ENCODE data around the gene EXOC3.

Gene EXOC3

DNA sequence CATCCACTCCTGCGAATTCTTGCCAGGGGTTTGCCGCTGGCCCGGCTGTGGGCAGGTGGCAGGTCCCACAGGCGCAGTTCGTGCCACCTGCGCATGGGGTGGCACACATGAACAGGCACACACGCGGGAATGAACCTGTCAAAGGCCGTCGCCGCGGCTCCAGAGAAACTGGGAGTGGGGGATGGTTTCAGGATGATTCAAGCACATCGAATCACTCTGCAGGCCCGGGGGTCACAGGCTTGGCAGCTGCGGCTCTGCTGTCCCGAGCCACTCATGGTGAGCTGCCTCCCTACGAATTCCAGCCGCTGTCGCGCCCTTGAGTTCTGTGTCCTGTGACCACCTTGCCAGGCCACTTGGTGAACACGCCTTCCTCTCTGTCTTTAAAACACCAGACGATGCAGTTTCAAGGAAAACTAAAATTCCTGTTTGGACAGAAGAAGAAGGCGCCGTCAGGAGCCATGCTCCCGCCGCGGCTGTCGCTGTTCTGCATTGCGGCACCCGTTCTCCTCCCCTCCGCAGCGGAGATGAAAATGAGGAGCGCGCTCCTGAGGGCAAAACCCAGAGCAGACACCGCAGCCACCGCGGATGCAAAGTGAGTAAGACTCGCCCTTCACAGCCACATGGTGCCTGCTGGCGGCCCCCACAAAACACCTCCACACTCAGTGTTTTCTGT, 15.4 kb upstream of the EXOC3 start:
- DNase-seq = no peak

DNA sequence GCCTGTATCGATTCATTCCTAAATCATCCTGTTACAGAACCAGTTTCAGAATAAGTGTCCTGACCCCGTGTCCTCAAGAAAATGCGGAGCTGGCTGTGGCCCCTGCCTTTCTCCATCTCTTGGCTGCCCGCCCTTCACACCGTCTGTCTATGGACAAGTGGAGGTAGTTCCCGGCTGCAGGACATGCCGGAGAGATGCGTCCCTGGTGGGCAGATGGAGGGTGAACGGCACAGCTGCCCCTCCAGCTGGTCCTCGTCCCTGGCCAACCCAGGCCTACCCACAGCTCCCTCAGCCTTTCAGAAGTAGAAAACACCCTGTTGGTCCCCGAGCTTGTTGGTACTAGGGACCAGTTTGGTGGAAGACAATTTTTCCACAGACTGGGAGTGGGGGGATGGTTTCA, 14.8 kb upstream of the EXOC3 start:
- no peak for DNase-seq

DNA sequence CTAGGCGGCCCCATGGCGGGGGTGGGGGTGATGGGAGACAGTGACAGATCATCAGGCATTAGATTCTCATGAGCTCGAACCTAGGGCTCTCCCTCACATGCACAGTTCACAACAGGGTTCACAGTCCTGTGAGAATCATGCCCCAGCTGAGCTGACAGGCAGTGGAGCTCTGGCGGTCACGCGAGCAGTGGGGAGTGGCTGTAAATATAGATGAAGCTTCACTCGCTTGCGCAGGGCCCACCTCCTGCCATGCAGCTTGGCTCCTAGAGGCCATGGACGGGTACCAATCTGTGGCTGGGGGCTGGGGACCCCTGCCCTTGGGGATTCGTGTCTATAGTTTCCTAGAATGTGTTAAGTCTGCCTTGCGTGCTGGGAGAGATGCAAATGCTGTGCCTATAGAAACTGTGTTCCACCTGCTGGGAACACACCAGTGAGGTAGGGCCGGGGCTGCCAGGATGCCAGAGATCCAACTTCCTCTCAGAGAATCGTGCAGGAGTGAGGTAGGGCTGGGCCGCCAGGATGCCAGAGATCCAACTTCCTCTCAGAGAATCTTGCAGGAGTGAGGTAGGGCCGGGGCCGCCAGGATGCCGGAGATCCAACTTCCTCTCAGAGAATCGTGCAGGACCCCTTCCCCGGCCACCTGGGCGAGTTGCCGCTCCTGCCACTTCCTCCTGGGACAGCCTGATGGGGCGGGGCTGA, 14.1 kb upstream of the EXOC3 start:
- no peak for DNase-seq

DNA sequence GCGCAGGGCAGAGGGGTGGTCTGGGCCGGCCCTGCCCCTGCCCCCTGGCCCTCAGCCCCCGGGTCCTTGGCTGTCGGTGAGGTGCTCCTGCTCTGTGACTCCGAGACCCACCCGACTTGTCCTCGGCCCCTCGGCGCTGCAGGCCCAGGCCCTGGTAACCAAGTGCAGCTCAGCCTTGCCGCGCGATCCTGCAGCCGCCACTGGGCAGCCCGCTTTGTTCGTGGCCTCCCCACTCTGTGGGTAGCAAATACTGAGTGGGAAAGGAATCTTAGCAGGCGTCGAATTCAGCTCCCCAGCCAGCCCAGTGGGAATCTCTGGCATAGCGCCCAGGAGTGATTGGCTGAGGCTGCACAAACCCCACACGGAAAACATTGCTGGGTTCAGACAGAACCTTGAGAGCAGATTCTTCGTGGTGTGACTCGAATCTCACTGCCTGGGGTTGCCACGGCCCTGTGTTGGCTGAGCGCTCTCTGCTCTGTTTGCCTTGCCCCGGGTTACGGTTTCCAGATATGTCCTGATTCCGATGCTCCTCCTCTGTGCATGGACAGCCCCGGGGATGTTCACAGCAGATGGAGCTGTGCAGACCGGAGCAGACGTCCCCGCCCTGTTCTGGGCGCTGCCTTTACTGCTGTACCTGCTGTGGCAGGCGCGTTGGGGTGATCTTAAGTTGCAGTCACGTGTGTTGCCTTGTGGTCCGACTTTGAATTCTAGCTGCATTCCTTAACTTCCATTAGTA, 13.4 kb upstream of the EXOC3 start:
- DNase-seq = no peak

DNA sequence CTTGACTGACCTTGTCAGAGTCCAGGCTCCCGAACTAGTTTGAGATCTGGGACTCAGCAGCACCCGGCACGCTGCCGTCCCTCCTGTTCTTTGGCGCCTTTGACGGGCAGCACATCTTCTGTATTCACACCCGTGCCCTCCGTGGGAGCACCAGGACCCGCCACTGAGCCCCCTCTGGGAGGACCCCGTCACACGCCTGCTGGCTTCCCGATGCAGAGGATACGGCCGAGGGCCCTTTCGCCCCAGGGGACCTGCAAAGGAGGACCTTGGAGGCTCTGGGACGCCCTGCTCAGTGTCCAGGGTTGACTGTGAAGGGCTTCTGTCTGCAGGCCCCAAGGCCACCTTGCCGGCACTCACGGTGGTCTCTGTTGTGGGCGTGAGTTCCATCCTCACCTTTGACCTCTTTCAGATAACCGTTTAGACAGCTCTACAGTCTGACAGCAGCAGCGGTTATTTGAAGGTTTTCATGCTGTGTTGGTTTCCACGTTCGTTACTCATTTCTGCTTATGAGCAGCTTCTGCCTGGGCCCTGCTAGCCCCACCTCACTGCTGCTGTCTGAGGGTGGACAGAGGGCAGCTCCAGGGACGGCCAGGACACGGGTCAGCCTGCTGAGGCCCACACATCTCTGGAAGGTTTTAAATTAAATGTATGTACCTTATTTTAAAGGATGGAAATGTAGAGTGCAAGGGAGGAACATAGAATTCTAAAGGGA, 12.6 kb upstream of the EXOC3 start:
- no peak for DNase-seq

DNA sequence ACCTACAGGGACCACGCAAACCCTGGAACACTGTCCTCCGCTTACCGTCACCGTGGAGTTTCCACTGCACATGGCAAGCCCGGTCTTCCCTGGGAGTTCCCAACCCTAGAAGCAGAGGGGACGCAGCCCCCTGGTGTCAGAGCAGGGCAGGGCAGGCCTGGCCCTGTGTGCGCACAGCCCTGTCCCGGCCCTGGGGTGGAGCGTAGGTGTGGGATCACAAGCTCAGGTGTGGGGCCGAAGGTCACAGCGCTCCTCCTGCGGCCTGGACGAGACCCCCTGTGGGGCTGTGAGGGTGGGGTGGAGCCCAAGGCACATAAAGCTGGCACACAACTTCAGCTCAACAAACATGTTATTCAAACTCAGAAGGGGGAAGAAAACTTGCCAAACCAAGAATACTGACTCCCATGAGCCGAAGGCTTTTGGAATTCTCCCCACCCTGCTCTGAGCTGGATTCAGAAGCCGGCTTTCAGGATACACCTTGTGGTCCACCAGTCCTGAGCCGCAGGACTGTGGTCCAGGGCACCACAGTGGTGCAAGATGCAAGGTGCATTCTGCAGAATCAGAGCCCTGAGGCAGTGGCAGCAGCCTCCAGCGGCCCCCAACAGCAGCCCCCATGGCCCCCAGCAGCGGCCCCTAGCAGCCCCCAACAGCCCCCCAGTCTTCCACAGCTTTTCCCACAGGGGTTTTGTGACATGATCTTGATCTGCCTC, 11.8 kb upstream of the EXOC3 start:
- no peak for DNase-seq

DNA sequence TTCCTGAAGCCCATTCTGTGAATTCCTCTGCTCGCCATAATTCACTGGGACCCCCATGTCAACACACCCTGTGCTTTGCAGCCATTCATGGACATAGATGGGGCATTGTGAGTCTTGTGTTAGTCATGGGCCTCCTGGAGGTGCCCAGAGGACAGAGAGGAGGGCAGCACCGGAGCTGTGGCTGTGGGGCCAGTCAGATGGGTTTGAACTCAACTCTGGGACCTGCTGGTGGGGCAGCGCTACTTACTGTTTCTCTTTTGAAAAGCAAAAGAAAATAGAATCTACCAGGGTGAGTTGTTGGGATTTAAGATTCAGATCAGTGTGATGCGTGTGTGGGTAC, 11.3 kb upstream of the EXOC3 start:
- no peak for DNase-seq

DNA sequence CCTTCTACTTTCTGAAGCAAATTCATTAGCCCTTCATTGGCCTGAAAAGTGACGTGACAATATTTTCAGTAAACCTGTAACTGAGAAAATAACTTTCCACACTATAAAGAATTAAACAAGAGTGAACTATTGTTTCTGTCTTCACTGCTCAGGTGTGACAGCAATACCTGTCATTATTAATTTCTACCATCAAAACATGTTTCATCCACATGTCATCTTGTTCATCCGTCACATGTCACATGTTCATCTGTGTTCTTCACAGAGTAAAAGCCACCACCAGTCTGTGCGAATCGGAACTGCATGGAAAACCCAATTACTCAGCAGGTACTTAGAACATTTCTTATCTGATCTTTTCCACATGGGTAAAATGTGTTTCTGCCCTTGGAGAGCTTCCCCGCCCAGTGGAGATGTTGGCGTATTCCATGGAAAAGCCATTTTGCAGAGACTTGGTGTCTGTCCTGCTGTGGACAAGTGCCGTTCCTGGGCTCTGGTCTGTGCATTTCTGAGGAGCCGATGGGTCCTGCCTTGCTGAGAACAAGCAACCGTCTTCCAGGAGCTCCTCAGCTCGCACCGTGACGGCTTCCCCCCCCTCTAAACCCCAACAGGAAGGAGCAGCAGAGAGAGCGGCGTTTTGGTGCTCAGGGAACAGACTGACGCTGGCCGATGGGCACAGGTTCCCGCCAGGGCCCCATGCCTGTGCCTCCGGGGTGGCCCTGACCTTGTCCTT, 10.6 kb upstream of the EXOC3 start:
- no peak for DNase-seq

DNA sequence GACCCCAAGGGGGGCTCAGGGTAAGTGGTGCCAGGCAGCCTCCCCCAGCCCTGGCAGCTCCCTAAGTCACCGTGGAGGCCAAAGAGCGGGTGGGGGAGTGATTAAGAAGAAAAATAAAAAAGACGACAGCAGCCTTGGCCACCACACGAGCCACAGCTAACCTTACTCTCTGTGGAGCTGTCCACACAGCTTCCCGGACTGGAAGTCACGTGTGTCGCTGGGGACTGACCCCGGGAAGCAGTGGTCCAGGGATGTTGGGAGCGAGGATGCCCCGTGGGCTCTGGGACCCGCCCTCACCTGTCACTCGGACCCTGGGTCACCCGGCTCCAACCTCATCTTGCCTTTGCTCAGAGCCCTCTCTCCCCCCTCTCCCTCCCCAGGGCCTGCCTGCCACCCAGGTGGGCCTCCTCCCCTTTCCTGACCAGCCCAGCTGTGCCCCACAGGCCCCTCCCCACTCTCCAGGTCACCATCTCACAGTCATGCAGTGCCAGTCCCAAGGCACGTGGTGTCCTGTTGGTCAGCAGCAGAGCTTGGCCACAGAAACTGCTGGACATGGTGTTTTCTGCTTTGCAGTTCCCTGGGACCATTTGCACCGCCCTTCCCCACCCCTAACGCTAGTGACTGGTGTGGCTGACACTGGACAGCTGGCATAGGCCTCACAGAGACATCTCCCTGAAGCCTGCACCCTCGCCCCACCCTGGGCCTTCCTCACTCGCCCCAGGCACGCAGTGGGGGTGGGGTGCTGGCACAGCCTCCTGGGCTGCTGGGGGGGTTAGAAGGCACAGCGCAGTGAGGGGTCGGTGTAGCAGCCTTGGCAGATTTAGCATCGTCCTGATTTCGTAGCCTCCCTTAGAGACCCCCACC, 9.8 kb upstream of the EXOC3 start:
- no peak for DNase-seq

DNA sequence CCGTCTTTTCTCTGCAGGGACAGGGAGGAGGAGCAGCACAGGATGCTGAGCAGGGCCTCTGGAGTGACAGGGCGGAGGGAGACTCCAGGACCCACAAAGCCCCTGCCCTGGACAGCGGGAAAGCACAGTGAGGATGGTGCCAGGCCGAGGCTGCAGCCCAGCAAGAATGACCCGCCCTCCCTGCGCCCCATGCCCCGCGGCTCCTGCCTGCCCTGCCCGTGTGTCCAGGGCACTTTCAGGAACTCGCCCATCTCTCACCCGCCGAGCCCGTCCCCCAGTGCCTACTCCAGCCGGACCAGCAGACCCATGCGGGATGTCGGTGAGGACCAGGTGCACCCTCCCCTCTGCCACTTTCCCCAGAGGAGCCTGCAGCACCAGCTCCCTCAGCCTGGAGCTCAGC, 9.1 kb upstream of the EXOC3 start:
- no peak for DNase-seq

DNA sequence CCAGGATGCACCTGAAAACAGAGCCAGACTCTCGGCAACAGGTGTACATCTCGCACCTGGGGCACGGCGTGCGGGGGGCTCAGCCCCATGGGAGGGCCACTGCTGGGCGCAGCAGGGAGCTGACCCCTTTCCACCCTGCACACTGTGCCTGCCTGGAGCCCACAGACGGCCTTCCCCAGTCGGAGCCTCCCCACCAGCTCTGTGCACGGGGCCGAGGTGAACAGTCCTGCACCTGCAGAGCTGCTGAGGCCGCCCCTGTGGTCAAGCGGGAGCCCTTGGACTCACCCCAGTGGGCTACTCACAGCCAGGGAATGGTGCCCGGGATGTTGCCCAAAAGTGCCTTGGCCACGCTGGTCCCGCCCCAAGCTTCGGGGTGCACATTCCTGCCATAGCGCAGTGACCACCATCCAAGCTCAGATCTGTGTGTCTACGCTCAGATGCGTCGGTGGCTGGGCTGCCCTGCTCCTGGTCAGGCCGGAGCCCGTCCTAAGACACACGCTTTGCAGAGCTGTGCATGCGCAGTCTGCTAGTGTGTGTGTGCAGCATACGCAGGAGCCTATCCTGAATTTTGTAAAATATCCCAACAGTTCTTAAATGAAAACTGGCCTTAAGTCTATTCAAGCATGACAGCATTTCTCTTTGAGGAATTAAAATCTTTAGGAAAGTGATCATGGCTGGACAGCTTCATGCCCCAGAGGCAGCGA, 8.4 kb upstream of the EXOC3 start:
- no peak for DNase-seq

DNA sequence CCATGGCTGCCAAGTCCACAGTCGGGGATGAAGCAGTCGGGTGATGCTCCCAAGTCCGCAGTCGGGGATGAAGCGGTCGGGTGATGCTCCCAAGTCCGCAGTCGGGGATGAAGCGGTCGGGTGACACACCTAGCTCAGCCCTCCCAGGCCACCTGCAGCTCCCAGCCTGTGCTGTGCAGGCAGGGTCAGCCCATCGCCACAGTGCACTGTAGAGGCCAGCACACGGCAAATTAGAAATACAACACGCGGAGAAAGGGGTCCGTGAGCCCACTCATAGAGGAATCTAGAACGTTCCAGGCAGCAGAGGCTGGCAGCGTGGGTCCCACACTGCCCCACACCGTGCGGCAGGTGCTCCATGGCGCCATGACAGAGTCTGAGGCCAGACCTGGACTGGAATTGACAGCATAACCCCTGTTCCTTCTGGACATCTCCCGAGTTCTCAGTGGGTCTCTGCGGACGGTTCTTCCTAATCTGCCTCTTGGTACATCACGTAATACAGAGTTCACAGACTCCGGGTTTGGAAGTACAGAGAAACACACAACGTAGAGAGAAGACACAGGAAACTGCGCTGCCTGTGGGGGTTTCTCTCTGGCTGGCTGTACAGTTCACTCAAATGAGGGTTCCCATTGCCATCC, 7.7 kb upstream of the EXOC3 start:
- DNase-seq = no peak

DNA sequence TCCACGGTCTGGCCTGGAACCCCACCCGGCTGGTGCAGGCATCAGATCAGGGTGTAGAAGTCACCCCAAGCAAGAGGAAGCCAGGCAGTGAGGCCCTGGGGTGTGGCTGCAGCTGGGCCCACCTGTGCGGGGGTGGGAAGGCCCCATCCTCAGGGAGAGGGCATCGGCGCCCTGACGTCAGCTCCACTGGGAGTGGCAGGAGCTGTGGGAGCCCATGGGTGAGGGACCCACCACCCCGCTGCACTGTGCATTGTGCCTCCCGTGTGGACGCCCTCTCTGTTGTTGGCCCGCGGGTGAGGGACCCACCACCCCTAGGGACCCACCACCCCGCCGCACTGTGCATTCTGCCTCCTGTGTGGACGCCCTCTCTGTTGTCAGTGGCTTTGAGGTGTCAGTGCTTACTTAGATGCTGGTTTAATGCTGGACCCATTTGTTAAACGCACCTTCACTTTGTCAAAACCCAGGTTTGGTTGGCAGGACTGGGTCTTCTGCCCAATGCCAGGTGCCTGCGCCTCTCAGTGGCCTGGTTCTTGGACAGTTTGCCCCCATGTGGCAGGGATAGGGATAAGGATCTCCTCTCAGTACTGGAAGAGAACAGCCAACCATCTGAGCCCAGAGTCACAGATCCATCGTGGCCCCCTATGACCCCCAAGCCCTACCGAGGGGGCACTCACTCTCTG, 6.9 kb upstream of the EXOC3 start:
- DNase-seq = no peak

DNA sequence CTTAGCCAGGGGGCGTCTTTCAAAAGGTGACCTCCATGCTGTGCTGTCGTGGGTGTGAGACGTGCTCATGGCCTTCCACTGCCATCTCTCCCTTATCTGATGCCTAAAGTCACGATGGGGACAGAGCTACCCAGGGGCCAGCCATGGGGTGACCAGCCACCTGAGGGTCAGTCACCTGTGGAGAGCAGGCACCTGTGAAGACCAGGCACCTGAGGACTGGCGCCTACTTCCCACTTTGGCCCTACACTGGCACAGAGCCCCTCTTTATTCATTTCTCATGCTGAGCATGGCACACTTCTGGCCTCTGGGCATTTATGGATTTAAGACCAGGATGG, 6.4 kb upstream of the EXOC3 start:
- no peak for DNase-seq

DNA sequence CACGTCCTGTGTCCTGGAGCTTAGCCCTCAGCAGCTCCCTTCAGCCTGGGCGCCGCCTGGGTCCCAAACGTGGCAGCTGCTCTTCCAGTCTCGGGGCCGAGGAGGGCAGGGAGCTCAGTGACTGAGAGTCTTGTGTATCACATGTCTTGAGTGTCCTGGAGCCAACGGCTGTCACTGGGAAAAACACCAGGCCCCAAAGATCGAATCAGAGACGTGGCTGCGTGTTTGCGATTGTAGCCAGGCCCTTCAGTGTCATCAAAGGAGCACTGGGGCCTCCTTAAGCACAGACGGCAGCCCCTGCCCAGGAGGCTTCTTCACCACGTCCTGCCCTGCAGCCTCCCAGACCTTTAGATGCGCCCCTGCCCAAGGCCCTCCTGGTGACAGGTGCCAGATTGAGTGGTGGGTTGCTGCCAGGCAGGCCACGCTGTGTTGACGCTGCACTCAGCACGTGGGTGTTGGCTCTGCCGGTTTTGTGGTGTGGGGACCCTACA, 5.7 kb upstream of the EXOC3 start:
- no peak for DNase-seq

DNA sequence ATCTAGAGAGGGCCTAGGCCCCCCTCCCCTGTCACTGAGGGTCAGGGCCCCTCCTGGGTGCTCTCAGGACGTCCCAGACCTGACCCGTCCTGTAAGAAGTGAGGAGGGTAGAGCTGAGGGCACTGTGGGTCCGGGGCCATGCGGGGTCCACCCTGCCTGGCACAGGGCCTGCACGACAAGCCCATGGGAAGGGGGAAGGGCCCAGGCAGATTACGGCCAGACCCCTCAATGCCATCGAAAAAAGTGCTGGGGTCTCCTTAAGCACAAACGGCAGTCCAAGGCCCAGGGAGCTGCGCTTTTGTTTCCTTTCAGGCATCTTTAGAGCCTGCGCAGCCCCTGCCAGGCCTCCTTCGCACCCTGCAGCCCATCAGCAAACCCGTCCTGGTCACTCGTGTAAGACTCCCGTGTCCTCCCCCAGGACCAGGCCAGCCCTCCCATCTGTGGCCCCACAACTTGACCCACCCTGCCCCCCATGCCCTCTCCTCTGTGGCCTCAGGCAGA, 4.4 kb upstream of the EXOC3 start:
- DNase-seq = no peak

DNA sequence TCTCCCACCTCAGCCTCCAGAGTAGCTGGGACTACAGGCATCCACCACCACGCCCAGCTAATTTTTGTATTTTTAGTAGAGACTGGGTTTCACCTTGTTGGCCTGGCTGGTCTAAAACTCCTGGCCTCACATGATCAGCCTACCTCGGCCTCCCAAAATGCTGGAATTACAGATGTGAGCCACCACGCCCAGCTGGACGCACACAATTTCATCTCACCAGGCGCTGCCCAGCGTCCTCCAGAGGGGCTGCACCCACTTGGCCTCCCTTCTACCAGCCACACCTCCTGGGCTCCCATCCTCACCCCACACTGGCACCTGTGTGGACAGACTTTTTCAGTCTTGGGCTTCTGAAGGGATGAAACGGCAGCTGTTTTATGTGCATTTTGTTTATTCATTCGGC, 3.8 kb upstream of the EXOC3 start:
- DNase-seq = no peak

DNA sequence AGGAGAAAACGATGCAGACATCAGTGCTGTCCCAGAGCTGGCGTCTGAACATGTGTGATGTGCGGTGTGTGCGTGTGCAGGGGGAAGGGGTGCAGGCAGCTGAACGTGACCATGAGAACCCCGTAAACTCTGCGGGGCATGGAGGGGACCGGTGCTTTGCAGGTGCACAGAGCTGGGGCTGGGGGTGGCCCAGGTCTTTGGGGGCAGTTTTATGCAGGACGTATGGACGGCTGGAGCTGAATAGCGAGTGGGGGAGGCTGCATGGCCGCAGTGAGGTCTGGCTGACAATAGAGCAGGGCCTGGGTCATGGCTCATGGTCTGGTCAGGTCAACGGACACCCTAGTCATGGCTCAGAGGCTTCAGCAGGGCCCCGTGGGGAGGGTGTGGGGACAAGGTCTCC, 3.3 kb upstream of the EXOC3 start:
- DNase-seq = no peak

All from DMS79 (cell line).